Measurements from ENCODE around the gene SPATS2. TPM values are rescaled to one million over a fixed set of nuclear protein-coding genes. Genes with fewer than 3 reads are reported as not detected.

Gene SPATS2
- total RNA-seq, 1 donor from 2014 or later = 69.0 TPM

GRCh38 chr12:49557917-49558215 is 190.6 kb downstream of the SPATS2 start:
- no peak for TF ChIP-seq CTCF (IDR thresholded peaks at IDR 0.05; ENCODE audit: unreplicated experiment)
- H3K4me1 Mint-ChIP-seq = no peaks in the 10 kb centered on the region
- H3K27ac Mint-ChIP-seq = no peak overlapping the region
- H3K4me3 Mint-ChIP-seq = no peak overlapping the region
- H3K36me3 Mint-ChIP-seq = peaks cover 28% of the 10 kb centered on the region
- no peak for DNase-seq (ENCODE audit: low spot score in 2 of 2, unreplicated experiment in 2 of 2)
- H3K27me3 Mint-ChIP-seq (ENCODE audit: low read depth) = no peaks in the 10 kb centered on the region
- H3K9me3 Mint-ChIP-seq = no peaks in the 10 kb centered on the region

DNA sequence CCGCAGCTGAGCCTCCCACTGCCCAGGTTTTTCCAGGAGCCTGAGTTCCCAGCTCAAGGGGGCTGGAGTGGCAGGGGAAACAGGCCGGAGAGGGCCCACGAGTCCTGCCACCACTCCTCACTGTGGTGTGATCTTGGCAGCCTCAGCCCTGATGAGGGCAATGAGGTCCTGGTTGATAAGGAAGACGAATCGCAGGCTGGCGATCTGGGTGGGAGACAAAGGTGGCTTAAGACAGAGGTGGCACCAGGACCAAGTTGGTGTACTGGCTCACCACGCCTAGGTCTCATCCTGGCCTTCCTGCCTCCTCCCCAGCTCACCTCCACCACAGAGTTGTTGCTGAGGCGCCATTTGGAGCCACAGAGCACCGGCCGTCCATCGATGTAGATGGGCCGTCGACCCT is 191.3 kb downstream of the SPATS2 start:
- H3K36me3 Mint-ChIP-seq = peaks cover 28% of the 10 kb centered on the region
- H3K27ac Mint-ChIP-seq = no peak overlapping the region
- DNase-seq (ENCODE audit: low spot score in 2 of 2, unreplicated experiment in 2 of 2) = no peak

GRCh38 chr12:49559011-49559675 is 191.9 kb downstream of the SPATS2 start:
- Mint-ChIP-seq H3K27me3 (ENCODE audit: low read depth) (no peaks in the 10 kb centered on the region), H3K4me3 (no peak overlapping the region), H3K27ac (no peak overlapping the region), H3K9me3 (no peaks in the 10 kb centered on the region), H3K4me1 (no peaks in the 10 kb centered on the region), H3K36me3 (peaks cover 29% of the 10 kb centered on the region)
- DNase-seq (ENCODE audit: low spot score in 2 of 2, unreplicated experiment in 2 of 2) = no peak
- no peak for TF ChIP-seq CTCF (IDR thresholded peaks at IDR 0.05; ENCODE audit: unreplicated experiment)

More for the DNA sequence above, 191.3 kb downstream of the SPATS2 start:
- Mint-ChIP-seq H3K27me3 (ENCODE audit: low read depth) (no peaks in the 10 kb centered on the region), H3K4me1 (no peaks in the 10 kb centered on the region), H3K9me3 (no peaks in the 10 kb centered on the region), H3K4me3 (no peak overlapping the region)
- TF ChIP-seq CTCF (IDR thresholded peaks at IDR 0.05; ENCODE audit: unreplicated experiment) = no peak

DNA sequence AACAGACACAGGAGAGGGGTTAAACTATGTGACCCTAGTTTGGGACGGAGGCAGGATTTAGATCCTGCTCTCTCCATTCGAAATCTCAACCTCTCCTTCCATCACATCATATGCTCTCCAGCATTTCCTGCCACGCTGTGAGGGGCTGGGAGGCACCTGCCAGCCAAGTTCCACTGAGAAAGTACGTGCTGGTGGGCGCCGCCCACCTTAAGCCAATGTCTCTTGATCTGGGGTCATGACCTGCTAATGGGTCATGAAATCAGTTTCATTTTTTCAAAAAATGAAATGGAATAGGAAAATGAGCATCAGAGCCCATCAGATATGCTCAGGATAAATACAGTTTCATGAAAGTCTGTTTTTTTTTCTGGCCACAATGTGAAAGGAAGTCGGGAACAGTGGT is 193.4 kb downstream of the SPATS2 start:
- no peak overlapping the region for H3K27ac Mint-ChIP-seq
- no peak for DNase-seq (ENCODE audit: low spot score in 2 of 2, unreplicated experiment in 2 of 2)
- H3K9me3 Mint-ChIP-seq = no peaks in the 10 kb centered on the region
- no peak for TF ChIP-seq CTCF (IDR thresholded peaks at IDR 0.05; ENCODE audit: unreplicated experiment)
- no peaks in the 10 kb centered on the region for H3K4me1 Mint-ChIP-seq
- no peaks in the 10 kb centered on the region for H3K27me3 Mint-ChIP-seq (ENCODE audit: low read depth)
- H3K36me3 Mint-ChIP-seq = peaks cover 34% of the 10 kb centered on the region
- no peak overlapping the region for H3K4me3 Mint-ChIP-seq

DNA sequence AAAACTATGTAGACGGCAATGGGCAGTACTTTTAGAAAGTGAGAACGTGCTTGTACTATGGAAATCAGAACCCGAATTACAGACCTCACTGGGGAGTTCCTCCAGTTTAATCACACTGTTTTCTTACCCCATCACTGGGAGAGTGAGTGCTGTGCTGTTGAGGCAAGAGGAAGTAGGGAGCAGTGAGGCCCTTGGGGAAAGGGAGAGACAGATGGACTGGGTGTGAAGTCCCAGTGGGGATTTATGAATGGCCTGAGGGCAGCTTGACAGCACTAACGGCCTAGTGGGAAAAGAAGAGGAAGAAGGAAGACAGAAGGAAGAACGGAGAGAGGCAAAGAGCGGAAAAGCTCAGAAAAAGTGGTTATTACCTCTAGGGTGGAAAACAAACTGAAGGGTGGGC is 195.0 kb downstream of the SPATS2 start:
- peaks cover 27% of the 10 kb centered on the region for H3K36me3 Mint-ChIP-seq
- H3K4me3 Mint-ChIP-seq = no peak overlapping the region
- no peak for TF ChIP-seq CTCF (IDR thresholded peaks at IDR 0.05; ENCODE audit: unreplicated experiment)
- no peaks in the 10 kb centered on the region for H3K27me3 Mint-ChIP-seq (ENCODE audit: low read depth)
- H3K4me1 Mint-ChIP-seq = peaks cover 4% of the 10 kb centered on the region
- no peaks in the 10 kb centered on the region for H3K9me3 Mint-ChIP-seq
- DNase-seq (ENCODE audit: low spot score in 2 of 2, unreplicated experiment in 2 of 2) = no peak
- H3K27ac Mint-ChIP-seq = no peak overlapping the region

DNA sequence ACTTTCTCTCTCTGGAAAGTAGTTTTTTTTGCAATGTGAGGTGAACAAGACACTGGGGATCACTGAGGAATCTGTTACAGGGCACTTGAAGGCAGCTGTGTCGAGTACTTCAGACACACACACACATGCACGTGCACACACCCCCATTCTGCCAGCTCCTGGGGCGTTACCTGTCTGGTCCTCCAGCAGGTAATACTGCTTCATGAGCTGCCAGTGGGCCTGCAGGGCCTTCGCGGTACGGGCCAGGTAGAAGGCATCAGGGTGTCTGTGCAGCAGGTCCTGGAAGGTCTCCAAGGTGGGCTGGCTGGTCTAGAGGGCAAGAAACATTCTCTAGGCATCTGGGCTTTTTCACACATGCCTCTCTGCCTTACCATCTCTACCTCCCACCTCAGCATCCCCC is 195.6 kb downstream of the SPATS2 start:
- no peak for TF ChIP-seq CTCF (IDR thresholded peaks at IDR 0.05; ENCODE audit: unreplicated experiment)
- Mint-ChIP-seq H3K9me3 (no peaks in the 10 kb centered on the region), H3K27me3 (ENCODE audit: low read depth) (no peaks in the 10 kb centered on the region), H3K4me1 (peaks cover 7% of the 10 kb centered on the region), H3K4me3 (no peak overlapping the region), H3K36me3 (peaks cover 27% of the 10 kb centered on the region), H3K27ac (no peak overlapping the region)
- DNase-seq (ENCODE audit: low spot score in 2 of 2, unreplicated experiment in 2 of 2) = no peak

All from mesothelial cell of epicardium (in vitro differentiated cells).